Lower lobe of right lung (tissue), 2 donors: Measurements from ENCODE around the gene ANXA2R. TPM values are rescaled to one million over a fixed set of nuclear protein-coding genes. Genes with fewer than 3 reads are reported as not detected.

ENCODE experiments used
- ATAC-seq, 2 donors: fragments of 200-7000 bp; cut with Tn5 transposase; one replicate each; pipeline ENCODE4 v1.9.1; 2020 to 2022; ENCODE audit warnings: mild to moderate bottlenecking in 2 of 2, moderate library complexity in 2 of 2
- DNase-seq: peaks from one replicate; pipeline ENCODE4 v3.0.0-alpha.2; 2020
- H3K27ac ChIP-seq: fragments of 200-600 bp; one replicate; pipeline ENCODE4 v1.8.0; 2022
- H3K27me3 ChIP-seq: fragments of 200-600 bp; one replicate; pipeline ENCODE4 v1.8.0; 2022; ENCODE audit warnings: low read depth
- H3K36me3 ChIP-seq: fragments of 200-600 bp; one replicate; pipeline ENCODE4 v1.8.0; 2022; ENCODE audit warnings: mild to moderate bottlenecking
- H3K4me1 ChIP-seq: fragments of 200-600 bp; one replicate; pipeline ENCODE4 v1.8.0; 2022
- H3K4me3 ChIP-seq: fragments of 200-600 bp; one replicate; pipeline ENCODE4 v1.8.0; 2022; ENCODE audit warnings: mild to moderate bottlenecking
- H3K9me3 ChIP-seq: fragments of 200-600 bp; one replicate; pipeline ENCODE4 v1.8.0; 2022
- CTCF ChIP-seq: fragments of 200-600 bp; IDR thresholded peaks from one replicate; pipeline ENCODE4 v1.8.0; 2022; ENCODE audit warnings: antibody characterized with exemption, mild to moderate bottlenecking
- intact Hi-C: fragments of 100-400 bp; cut with DNase I; formaldehyde crosslinking; loops from one replicate; pipeline ENCODE4 v1.11.0; 2022
- total RNA-seq: library from RNA; stranded (reverse); fragmentation: NEBNext Ultra II Directional; extraction: Animal tissue kit (Norgen Biotek cat#: 25700); gene quantifications from one replicate; pipeline ENCODE4 v1.2.1, GENCODE V29; 2021
- donor health status: DM: no; HTN: yes; CAD: no; lungs with severe emphysema.

Gene ANXA2R
- total RNA-seq, 1 donor from 2014 or later = 4.4 TPM

DNA sequence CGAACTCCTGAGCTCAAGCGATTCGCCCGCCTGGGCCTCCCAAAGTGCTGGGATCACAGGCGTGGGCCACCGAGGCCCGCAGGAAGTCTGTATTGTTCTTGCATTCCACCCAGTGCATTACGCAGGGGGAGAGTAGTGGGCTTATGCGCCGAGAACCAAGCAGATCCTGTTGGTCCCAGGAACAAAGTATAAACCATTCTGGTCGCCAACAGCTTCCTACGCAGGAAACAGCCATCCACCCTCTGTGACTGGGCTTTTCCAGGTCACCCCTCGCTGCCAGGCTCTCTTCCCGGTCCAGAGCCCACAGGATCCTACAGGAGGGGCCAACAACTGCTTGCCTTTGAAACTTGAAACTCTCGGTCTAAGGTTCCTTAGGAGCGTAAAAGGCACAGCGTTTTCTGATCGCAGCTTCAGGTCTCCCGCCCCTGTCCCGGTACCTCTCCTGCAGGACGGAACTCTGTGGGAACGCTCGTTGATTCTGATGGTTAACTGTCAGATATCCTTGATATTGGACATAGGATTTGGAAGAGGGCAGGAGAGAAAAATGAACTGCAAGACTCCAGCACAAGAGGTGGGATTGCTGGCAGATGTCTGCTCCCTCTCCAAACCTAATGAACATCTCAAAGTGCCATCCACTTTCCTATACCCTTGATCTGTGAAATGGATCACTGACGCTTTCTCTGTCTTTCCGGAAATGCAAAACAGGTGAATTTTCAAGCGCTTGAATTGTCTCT, 4.2 kb upstream of the ANXA2R start:
- ATAC-seq (no peak), DNase-seq (no peak)
- H3K36me3 ChIP-seq = peaks cover 5% of the 10 kb centered on the region
- no peak for TF ChIP-seq CTCF
- no peak overlapping the region for H3K4me3 ChIP-seq
- H3K27me3 ChIP-seq = no peaks in the 10 kb centered on the region
- no peak overlapping the region for H3K27ac ChIP-seq
- H3K9me3 ChIP-seq = no peaks in the 10 kb centered on the region
- no peaks in the 10 kb centered on the region for H3K4me1 ChIP-seq
- intact Hi-C loops = no loop called here

GRCh38 chr5:43043400-43043756, 3.3 kb upstream of the ANXA2R start:
- H3K27ac ChIP-seq = peak overlapping the region; percentile 98
- H3K4me1 ChIP-seq = no peaks in the 10 kb centered on the region
- no peak for TF ChIP-seq CTCF
- H3K9me3 ChIP-seq = no peaks in the 10 kb centered on the region
- peak overlapping the region; percentile 66 for H3K4me3 ChIP-seq
- DNase-seq (no peak), ATAC-seq (no peak)
- H3K36me3 ChIP-seq = peaks cover 5% of the 10 kb centered on the region
- intact Hi-C loops = no loop called here
- peaks cover 2% of the 10 kb centered on the region for H3K27me3 ChIP-seq

- Histone ChIP-seq H3K27me3 (peaks cover 8% of the 10 kb centered on the region), H3K9me3 (no peaks in the 10 kb centered on the region), H3K36me3 (peaks cover 5% of the 10 kb centered on the region), H3K27ac (peak overlapping the region; percentile 98), H3K4me3 (peak overlapping the region; percentile 66), H3K4me1 (peaks cover 2% of the 10 kb centered on the region)
- peak; percentile 6 for TF ChIP-seq CTCF
- ATAC-seq = peak; percentile 27 to 37
- DNase-seq = peak; percentile 81
- intact Hi-C loops = no loop called here
Observed at GRCh38 chr5:43042626-43043399, 2.7 kb upstream of the ANXA2R start.

DNA sequence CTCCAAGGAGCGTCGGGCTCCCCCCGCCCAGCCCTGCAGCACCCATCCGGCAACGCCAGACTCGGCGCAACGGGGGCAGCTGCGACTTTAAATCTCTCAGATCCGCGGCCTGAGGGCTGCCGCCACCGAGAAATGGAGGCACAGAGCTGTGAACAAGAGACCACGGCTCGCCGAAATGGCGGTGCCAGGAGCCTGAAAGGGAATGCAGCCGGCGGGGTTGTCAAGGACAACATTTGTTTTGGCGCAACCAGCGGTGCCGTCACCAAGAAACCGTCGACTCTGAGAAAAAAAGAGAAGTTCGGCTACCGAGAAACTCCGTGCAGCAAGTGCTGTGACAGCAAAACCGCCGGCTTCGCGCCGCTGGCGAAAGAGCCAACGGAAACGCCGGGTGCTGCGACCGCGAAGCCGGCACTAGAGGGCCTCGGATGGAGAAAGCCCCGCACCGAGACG, 2.1 kb upstream of the ANXA2R start:
- peak overlapping the region; percentile 66 for H3K4me3 ChIP-seq
- peak; percentile 17 for TF ChIP-seq CTCF
- H3K36me3 ChIP-seq = peaks cover 5% of the 10 kb centered on the region
- peaks cover 9% of the 10 kb centered on the region for H3K4me1 ChIP-seq
- peak; percentile 91 for DNase-seq
- intact Hi-C loops = no loop called here
- peak overlapping the region; percentile 98 for H3K27ac ChIP-seq
- peaks cover 11% of the 10 kb centered on the region for H3K27me3 ChIP-seq
- H3K9me3 ChIP-seq = no peaks in the 10 kb centered on the region
- peak; percentile 61 to 66 for ATAC-seq

- H3K27me3 ChIP-seq = peaks cover 16% of the 10 kb centered on the region
- intact Hi-C loops = no loop called here
- peak; percentile 60 to 64 for ATAC-seq
Observed at GRCh38 chr5:43041669-43042175, 1.6 kb upstream of the ANXA2R start.

More at GRCh38 chr5:43041669-43042175, 1.6 kb upstream of the ANXA2R start:
- H3K36me3 ChIP-seq = peaks cover 5% of the 10 kb centered on the region
- peak overlapping the region; percentile 98 for H3K27ac ChIP-seq
- TF ChIP-seq CTCF = no peak
- peaks cover 12% of the 10 kb centered on the region for H3K4me1 ChIP-seq
- H3K4me3 ChIP-seq = peak overlapping the region; percentile 66
- H3K9me3 ChIP-seq = no peaks in the 10 kb centered on the region
- DNase-seq = peak; percentile 79
